BLaER1 treated with 17β-estradiol and CSF1 and Interleukin-3, amounts not matched to agents 10 nM and 100 nM (cell line): ENCODE results near the gene GJD2.

Experiments
- H3K27ac ChIP-seq, 11 experiments: shearing (Covaris generic); formaldehyde crosslinking; 2 replicates each; pipeline ENCODE4 v1.8.1; 2022
- H3K27me3 ChIP-seq, 11 experiments: shearing (Covaris generic); formaldehyde crosslinking; 2 replicates each; pipeline ENCODE4 v1.8.1; 2022
- H3K36me3 ChIP-seq, 11 experiments: shearing (Covaris generic); formaldehyde crosslinking; 2 replicates each; pipeline ENCODE4 v1.8.1; 2022
- H3K4me1 ChIP-seq, 10 experiments: shearing (Covaris generic); formaldehyde crosslinking; 2 replicates each; pipeline ENCODE4 v1.8.1; 2022
- H3K4me2 ChIP-seq, 11 experiments: shearing (Covaris generic); formaldehyde crosslinking; 2 replicates each; pipeline ENCODE4 v1.8.1; 2022
- H3K4me3 ChIP-seq, 10 experiments: shearing (Covaris generic); formaldehyde crosslinking; 2 replicates each; pipeline ENCODE4 v1.8.1; 2022
- H3K9ac ChIP-seq, 11 experiments: shearing (Covaris generic); formaldehyde crosslinking; 2 replicates each; pipeline ENCODE4 v1.8.1; 2022
- H3K9me3 ChIP-seq, 11 experiments: shearing (Covaris generic); formaldehyde crosslinking; replicated peaks in 1 of 11; 2 replicates each; pipeline ENCODE4 v1.8.1; 2022
- H4K20me1 ChIP-seq, 11 experiments: shearing (Covaris generic); formaldehyde crosslinking; 2 replicates each; pipeline ENCODE4 v1.8.1; 2022
- Cebpa-rat ChIP-seq, 11 experiments: shearing (Covaris generic); IDR thresholded peaks; 2 replicates each; pipeline ENCODE4 v1.8.1; 2022

Gene GJD2

DNA sequence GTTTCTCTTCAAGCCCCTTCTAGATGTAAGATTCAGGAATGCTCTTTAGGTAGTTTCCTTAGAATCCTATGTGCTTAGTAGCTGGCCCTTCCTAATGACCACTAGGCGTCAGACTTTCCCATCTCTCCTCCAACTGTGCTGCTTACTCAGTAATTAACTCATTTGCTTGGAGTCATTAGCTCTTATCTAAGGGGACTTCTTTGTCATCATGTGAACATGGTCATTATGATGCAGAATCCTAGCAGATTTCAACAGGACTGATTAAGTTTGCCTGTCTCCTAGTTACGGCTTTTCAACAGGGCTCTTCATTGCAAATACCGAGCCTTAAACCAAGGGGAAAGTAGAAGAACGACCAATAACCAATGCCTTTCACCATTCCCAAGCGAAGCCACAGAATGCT lies 46.4 kb downstream of the GJD2 start:
- H3K4me3 ChIP-seq = no peak overlapping the region
- no peaks in the 10 kb centered on the region for H3K9me3 ChIP-seq
- TF ChIP-seq Cebpa-rat (IDR thresholded peaks at IDR 0.05) = no peak
- H3K36me3 ChIP-seq = no peaks in the 10 kb centered on the region
- peak overlapping the region in 1 of 11 experiments; percentile 9; a peak in 1 of 22 replicates for H3K27ac ChIP-seq
- H3K9ac ChIP-seq = no peak overlapping the region
- no peaks in the 10 kb centered on the region for H3K27me3 ChIP-seq
- no peaks in the 10 kb centered on the region for H4K20me1 ChIP-seq
- H3K4me1 ChIP-seq = peaks cover 0 to 43% (median 0%) of the 10 kb centered on the region in 10 experiments; a peak in 7 of 20 replicates
- H3K4me2 ChIP-seq = peak overlapping the region in 2 of 11 experiments; percentile 15 to 52; a peak in 4 of 22 replicates

DNA sequence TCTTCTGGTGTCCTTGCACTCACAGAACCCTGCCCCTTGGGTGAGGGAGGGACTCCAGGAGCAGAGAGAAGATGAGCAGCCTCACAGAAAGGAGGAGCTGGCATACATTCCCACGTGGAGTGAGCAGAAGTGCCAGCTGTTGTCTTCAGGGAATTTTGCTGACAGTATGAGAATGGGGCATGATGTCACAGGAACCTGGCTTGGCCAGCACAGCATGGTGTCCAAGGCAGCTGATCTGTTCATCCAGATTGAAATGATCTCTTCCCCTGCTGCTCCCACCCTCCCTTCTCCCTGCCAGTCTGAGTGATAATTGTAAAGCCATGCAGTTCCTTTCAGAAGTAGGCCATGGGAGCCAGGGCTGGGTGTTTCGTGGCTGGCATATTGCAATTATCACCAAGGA lies 53.3 kb downstream of the GJD2 start:
- H3K4me2 ChIP-seq = peak overlapping the region in 2 of 11 experiments; percentile 38 to 63; a peak in 4 of 22 replicates
- no peaks in the 10 kb centered on the region for H3K9me3 ChIP-seq
- H3K9ac ChIP-seq = no peak overlapping the region
- H3K4me1 ChIP-seq = peaks cover 0 to 46% (median 0%) of the 10 kb centered on the region in 10 experiments; a peak in 4 of 20 replicates
- no peaks in the 10 kb centered on the region for H3K36me3 ChIP-seq
- no peak for TF ChIP-seq Cebpa-rat (IDR thresholded peaks at IDR 0.05)
- no peaks in the 10 kb centered on the region for H4K20me1 ChIP-seq
- H3K27me3 ChIP-seq = no peaks in the 10 kb centered on the region
- no peak overlapping the region for H3K4me3 ChIP-seq
- no peak overlapping the region for H3K27ac ChIP-seq
